A549 (cell line): Measurements from ENCODE around the gene SEZ6L2.

Source experiments
- CHD2 ChIP-seq: fragments of 150-350 bp; IDR thresholded peaks from 2 replicates; pipeline ENCODE4 v1.6.1; 2014; ENCODE audit warnings: low read length; ENCODE audit not compliant: partially characterized antibody
- CTCF ChIP-seq: fragments of >200 bp; sonication (Bioruptor Twin); formaldehyde crosslinking; IDR thresholded peaks from 3 replicates; pipeline ENCODE4 v1.5.1; 2016
- ELK1 ChIP-seq: fragments of 150-350 bp; IDR thresholded peaks from 2 replicates; pipeline ENCODE4 v1.6.1; 2014; ENCODE audit warnings: low read depth, mild to moderate bottlenecking, low read length
- EP300 ChIP-seq, 2 experiments: fragments of >200 bp; sonication (Bioruptor Twin); formaldehyde crosslinking; IDR thresholded peaks; 2 replicates in 1 of 2; 3 replicates in 1 of 2; pipeline ENCODE4 v1.6.1; 2016 to 2017
- ESRRA ChIP-seq: fragments of 150-350 bp; IDR thresholded peaks from 2 replicates; pipeline ENCODE4 v1.6.1; 2014; ENCODE audit warnings: mild to moderate bottlenecking, low read length, borderline replicate concordance
- JUN ChIP-seq, 2 experiments: fragments of >200 bp; sonication (Bioruptor Twin); formaldehyde crosslinking; IDR thresholded peaks; 2 replicates in 1 of 2; 3 replicates in 1 of 2; pipeline ENCODE4 v1.6.1; 2016 to 2017
- JUNB ChIP-seq: fragments of >200 bp; sonication (Bioruptor Twin); formaldehyde crosslinking; IDR thresholded peaks from 2 replicates; pipeline ENCODE4 v1.6.1; 2016
- MAX ChIP-seq: IDR thresholded peaks from 2 replicates; pipeline ENCODE4 v1.6.1; 2012
- MYC ChIP-seq: IDR thresholded peaks from 2 replicates; pipeline ENCODE4 v1.6.1; 2012; ENCODE audit warnings: mild to moderate bottlenecking, inconsistent platforms, low read length, improper control_type of control experiment, borderline replicate concordance
- POLR2A ChIP-seq: IDR thresholded peaks from 2 replicates; pipeline ENCODE4 v1.6.1; 2012; ENCODE audit warnings: mild to moderate bottlenecking, low read length
- POLR2AphosphoS2 ChIP-seq: conservative IDR thresholded peaks from 2 replicates; pipeline ENCODE4 v1.6.1; 2012; ENCODE audit warnings: low read length, improper control_type of control experiment, inconsistent platforms
- SREBF2 ChIP-seq: fragments of 450-650 bp; IDR thresholded peaks from 2 replicates; pipeline ENCODE4 v1.6.1; 2014; ENCODE audit warnings: mild to moderate bottlenecking, moderate library complexity
- USF2 ChIP-seq: fragments of 450-650 bp; IDR thresholded peaks from 2 replicates; pipeline ENCODE4 v1.6.1; 2014; ENCODE audit warnings: antibody characterized with exemption

- TF ChIP-seq SREBF2, result no peak
- TF ChIP-seq JUN (IDR thresholded peaks at IDR 0.05), result no peak
- TF ChIP-seq POLR2A, result no peak
- TF ChIP-seq CTCF, result no peak
- TF ChIP-seq ESRRA, result no peak
- TF ChIP-seq MAX, result no peak; the same call in 1 of the 2 replicates
- TF ChIP-seq EP300 (IDR thresholded peaks at IDR 0.05), result no peak
- no peak for TF ChIP-seq USF2
- TF ChIP-seq MYC, result no peak
- no peak for TF ChIP-seq ELK1
- TF ChIP-seq JUNB, result no peak
- TF ChIP-seq CHD2, result no peak
- no peak for TF ChIP-seq POLR2AphosphoS2
These were observed 25.9 kb upstream of the SEZ6L2 start for GRCh38 chr16:29925105-29925756.
